SHP77 treated with DMSO at 0.1 percent for 48 hours (cell line): ENCODE results near the gene MLC1.
A peak's percentile ranks its signal among the peaks of the same experiment; 100 is the strongest.

Experiments used
- DNase-seq: peaks from one replicate; lab custom pipeline; 2025; lab: John Stamatoyannopoulos, UW

Gene MLC1

GRCh38 chr22:50035976-50036724 lies 49.1 kb downstream of the MLC1 start:
- no peak for DNase-seq

- no peak for DNase-seq
Measured at GRCh38 chr22:50035131-50035881, 49.9 kb downstream of the MLC1 start.

GRCh38 chr22:50034126-50035081 lies 50.8 kb downstream of the MLC1 start:
- no peak for DNase-seq

GRCh38 chr22:50032941-50033601 lies 52.2 kb downstream of the MLC1 start:
- DNase-seq: no peak

GRCh38 chr22:50032109-50032871 lies 52.9 kb downstream of the MLC1 start:
- DNase-seq: no peak

GRCh38 chr22:50031189-50032091 lies 53.8 kb downstream of the MLC1 start:
- DNase-seq: no peak

GRCh38 chr22:50030297-50031188 lies 54.7 kb downstream of the MLC1 start:
- peak; percentile 11 for DNase-seq

- no peak for DNase-seq
Measured at GRCh38 chr22:50027639-50028537, 57.3 kb downstream of the MLC1 start.

GRCh38 chr22:50025993-50026392 lies 59.2 kb downstream of the MLC1 start:
- no peak for DNase-seq

- no peak for DNase-seq
Measured at GRCh38 chr22:50022171-50022819, 62.9 kb downstream of the MLC1 start.

GRCh38 chr22:50020606-50021005 lies 64.6 kb downstream of the MLC1 start:
- no peak for DNase-seq

GRCh38 chr22:50019316-50019715 lies 65.9 kb downstream of the MLC1 start:
- no peak for DNase-seq

- DNase-seq: no peak
Measured at GRCh38 chr22:50018608-50019285, 66.5 kb downstream of the MLC1 start.

- no peak for DNase-seq
Measured at GRCh38 chr22:50017701-50018224, 67.5 kb downstream of the MLC1 start.

GRCh38 chr22:50016988-50017700 lies 68.1 kb downstream of the MLC1 start:
- DNase-seq: no peak
